Osteocyte (in vitro differentiated cells): Measurements from ENCODE around the gene SRGAP2C. TPM values are rescaled to one million over a fixed set of nuclear protein-coding genes. Genes with fewer than 3 reads are reported as not detected.
"Not testable (repeated sequence)": the region's sequence is repeated elsewhere in the genome, so short reads cannot be mapped to it uniquely, and the experiment has no call there.

ENCODE experiments used
- DNase-seq: peaks from one replicate; pipeline ENCODE4 v3.0.0; 2021; ENCODE audit warnings: mixed read lengths; ENCODE audit not compliant: unreplicated experiment; ENCODE audit errors: extremely low spot score
- H3K27ac Mint-ChIP-seq: one replicate; pipeline ENCODE4 v1.8.0; 2021; ENCODE audit warnings: mild to moderate bottlenecking, mixed read lengths; ENCODE audit not compliant: unreplicated experiment
- H3K27me3 Mint-ChIP-seq: one replicate; pipeline ENCODE4 v1.8.0; 2021; ENCODE audit warnings: mixed read lengths; ENCODE audit not compliant: unreplicated experiment
- H3K36me3 Mint-ChIP-seq: one replicate; pipeline ENCODE4 v1.8.0; 2021; ENCODE audit warnings: mixed read lengths; ENCODE audit not compliant: unreplicated experiment
- H3K4me1 Mint-ChIP-seq: one replicate; pipeline ENCODE4 v1.8.0; 2021; ENCODE audit warnings: mixed read lengths; ENCODE audit not compliant: unreplicated experiment
- H3K4me3 Mint-ChIP-seq: one replicate; pipeline ENCODE4 v1.8.0; 2021; ENCODE audit warnings: mild to moderate bottlenecking, moderate library complexity, mixed read lengths; ENCODE audit not compliant: unreplicated experiment
- H3K9me3 Mint-ChIP-seq: one replicate; pipeline ENCODE4 v1.8.0; 2021; ENCODE audit warnings: mixed read lengths; ENCODE audit not compliant: unreplicated experiment
- total RNA-seq: library from RNA; stranded (reverse); gene quantifications from 2 replicates; pipeline ENCODE4 v1.2.1, GENCODE V29; 2021
- TF ChIP-seq, protein P1 (sequence below): fragments of 200-600 bp; sonication (generic); IDR thresholded peaks from 2 replicates; pipeline ENCODE4 v1.5.0; 2021; ENCODE audit warnings: antibody characterized with exemption, mild to moderate bottlenecking, moderate library complexity

Gene SRGAP2C
- total RNA-seq, 1 donor from 2014 or later = 45.4 TPM

DNA sequence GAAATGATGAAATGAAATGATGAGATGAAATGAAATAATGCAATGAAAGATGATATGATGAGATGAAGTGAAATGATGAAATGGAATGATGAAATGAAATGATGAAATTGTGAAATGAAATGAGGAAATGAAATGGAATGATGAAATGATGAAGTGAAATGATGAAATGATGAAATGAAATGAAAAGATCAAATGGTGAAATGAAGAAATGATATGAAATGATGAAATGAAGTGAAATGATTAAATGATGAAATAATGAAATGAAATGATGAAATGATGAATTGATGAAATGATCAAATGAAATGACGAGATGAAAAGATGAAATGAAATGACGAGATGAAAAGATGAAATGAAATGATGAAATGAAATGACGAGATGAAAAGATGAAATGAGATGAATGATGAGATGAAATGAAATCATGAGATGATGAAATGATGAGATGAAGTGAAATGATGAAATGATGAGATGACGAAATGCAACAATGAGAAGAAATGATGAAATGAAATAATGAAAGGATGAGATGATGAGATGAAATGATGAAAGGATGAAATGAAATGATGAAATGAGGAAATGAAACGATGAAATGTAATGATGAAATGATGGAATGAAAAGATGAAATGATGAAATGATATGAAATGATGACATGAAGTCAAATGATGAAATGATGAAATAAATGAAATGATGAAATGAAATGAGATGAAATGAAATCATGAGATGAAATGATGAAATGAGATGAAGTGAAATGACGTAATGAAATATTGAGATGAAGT is 216.0 kb downstream of the SRGAP2C start:
- not testable (repeated sequence) for H3K4me3 Mint-ChIP-seq, DNase-seq, H3K4me1 Mint-ChIP-seq, H3K27me3 Mint-ChIP-seq, H3K27ac Mint-ChIP-seq
- peaks cover 14% of the 10 kb centered on the region for H3K36me3 Mint-ChIP-seq
- peaks cover 15% of the 10 kb centered on the region for H3K9me3 Mint-ChIP-seq

DNA sequence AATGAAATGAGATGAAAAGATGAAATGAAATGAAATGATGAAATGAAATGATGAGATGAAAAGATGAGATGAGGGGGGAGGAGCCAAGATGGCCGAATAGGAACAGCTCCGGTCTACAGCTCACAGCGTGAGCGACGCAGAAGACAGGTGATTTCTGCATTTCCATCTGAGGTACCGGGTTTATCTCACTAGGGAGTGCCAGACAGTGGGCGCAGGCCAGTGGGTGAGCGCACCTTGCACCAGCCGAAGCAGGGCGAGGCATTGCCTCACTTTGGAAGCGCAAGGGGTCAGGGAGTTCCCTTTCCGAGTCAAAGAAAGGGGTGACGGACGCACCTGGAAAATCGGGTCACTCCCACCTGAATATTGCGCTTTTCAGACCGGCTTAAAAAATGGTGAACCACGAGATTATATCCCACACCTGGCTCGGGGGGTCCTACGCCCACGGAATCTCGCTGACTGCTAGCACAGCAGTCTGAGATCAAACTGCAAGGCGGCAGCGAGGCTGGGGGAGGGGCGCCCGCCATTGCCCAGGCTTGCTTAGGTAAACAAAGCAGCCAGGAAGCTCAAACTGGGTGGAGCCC is 216.7 kb downstream of the SRGAP2C start:
- peaks cover 15% of the 10 kb centered on the region for H3K9me3 Mint-ChIP-seq
- not testable (repeated sequence) for H3K27me3 Mint-ChIP-seq, DNase-seq, H3K4me3 Mint-ChIP-seq, H3K4me1 Mint-ChIP-seq, H3K27ac Mint-ChIP-seq
- H3K36me3 Mint-ChIP-seq = peaks cover 14% of the 10 kb centered on the region

DNA sequence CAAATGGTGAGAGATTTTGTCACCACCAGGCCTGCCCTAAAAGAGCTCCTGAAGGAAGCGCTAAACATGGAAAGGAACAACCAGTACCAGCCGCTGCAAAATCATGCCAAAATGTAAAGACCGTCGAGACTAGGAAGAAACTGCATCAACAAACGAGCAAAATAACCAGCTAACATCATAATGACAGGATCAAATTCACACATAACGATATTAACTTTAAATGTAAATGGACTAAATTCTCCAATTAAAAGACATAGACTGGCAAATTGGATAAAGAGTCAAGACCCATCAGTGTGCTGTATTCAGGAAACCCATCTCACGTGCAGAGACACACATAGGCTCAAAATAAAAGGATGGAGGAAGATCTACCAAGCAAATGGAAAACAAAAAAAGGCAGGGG is 218.5 kb downstream of the SRGAP2C start:
- H3K4me1 Mint-ChIP-seq = not testable (repeated sequence)
- peaks cover 15% of the 10 kb centered on the region for H3K9me3 Mint-ChIP-seq

GRCh38 chr1:121408354-121408753 is 223.6 kb downstream of the SRGAP2C start:
- no peaks in the 10 kb centered on the region for H3K4me1 Mint-ChIP-seq
- H3K4me3 Mint-ChIP-seq = no peak overlapping the region
- TF ChIP-seq, protein P1, sequence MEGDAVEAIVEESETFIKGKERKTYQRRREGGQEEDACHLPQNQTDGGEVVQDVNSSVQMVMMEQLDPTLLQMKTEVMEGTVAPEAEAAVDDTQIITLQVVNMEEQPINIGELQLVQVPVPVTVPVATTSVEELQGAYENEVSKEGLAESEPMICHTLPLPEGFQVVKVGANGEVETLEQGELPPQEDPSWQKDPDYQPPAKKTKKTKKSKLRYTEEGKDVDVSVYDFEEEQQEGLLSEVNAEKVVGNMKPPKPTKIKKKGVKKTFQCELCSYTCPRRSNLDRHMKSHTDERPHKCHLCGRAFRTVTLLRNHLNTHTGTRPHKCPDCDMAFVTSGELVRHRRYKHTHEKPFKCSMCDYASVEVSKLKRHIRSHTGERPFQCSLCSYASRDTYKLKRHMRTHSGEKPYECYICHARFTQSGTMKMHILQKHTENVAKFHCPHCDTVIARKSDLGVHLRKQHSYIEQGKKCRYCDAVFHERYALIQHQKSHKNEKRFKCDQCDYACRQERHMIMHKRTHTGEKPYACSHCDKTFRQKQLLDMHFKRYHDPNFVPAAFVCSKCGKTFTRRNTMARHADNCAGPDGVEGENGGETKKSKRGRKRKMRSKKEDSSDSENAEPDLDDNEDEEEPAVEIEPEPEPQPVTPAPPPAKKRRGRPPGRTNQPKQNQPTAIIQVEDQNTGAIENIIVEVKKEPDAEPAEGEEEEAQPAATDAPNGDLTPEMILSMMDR = no peak
- no peaks in the 10 kb centered on the region for H3K36me3 Mint-ChIP-seq
- no peak overlapping the region for H3K27ac Mint-ChIP-seq
- no peaks in the 10 kb centered on the region for H3K27me3 Mint-ChIP-seq
- no peaks in the 10 kb centered on the region for H3K9me3 Mint-ChIP-seq
- DNase-seq = no peak

More for the DNA sequence above, 218.5 kb downstream of the SRGAP2C start:
- DNase-seq, H3K27me3 Mint-ChIP-seq, H3K4me3 Mint-ChIP-seq, H3K27ac Mint-ChIP-seq: not testable (repeated sequence)
- H3K36me3 Mint-ChIP-seq = peaks cover 14% of the 10 kb centered on the region

GRCh38 chr1:121413821-121414220 is 229.0 kb downstream of the SRGAP2C start:
- Mint-ChIP-seq H3K27me3 (no peaks in the 10 kb centered on the region), H3K9me3 (no peaks in the 10 kb centered on the region), H3K4me3 (no peak overlapping the region), H3K36me3 (no peaks in the 10 kb centered on the region), H3K4me1 (peaks cover 9% of the 10 kb centered on the region), H3K27ac (no peak overlapping the region)
- TF ChIP-seq, protein P1 = no peak
- no peak for DNase-seq

DNA sequence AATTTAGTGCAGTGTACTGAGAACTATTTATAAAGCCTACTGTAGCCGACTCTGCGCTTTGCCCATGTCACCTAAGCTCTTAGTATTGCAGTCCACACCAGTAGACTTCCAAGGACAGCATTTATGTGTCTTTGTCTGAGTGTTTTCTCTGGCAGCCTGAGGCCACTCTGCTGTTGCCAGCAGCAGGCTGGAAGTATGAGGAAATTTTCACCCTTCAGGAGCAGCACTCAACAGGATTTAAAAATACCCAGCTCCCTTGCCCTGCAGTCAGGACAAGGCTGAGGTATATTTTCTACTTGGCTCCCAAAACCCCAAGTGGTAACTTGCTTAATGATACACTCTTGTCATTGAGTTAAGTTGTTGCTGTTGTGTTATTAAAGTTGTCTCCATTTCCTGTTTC is 230.1 kb downstream of the SRGAP2C start:
- H3K27me3 Mint-ChIP-seq = no peaks in the 10 kb centered on the region

More for the DNA sequence above, 230.1 kb downstream of the SRGAP2C start:
- no peak for DNase-seq
- H3K36me3 Mint-ChIP-seq = no peaks in the 10 kb centered on the region
- H3K27ac Mint-ChIP-seq = peak overlapping the region; percentile 32
- TF ChIP-seq, protein P1 = no peak
- H3K4me1 Mint-ChIP-seq = peaks cover 9% of the 10 kb centered on the region
- H3K4me3 Mint-ChIP-seq = no peak overlapping the region
- H3K9me3 Mint-ChIP-seq = no peaks in the 10 kb centered on the region
